Adrenal gland (tissue), 12 donors: ENCODE measurements around the gene SOS1. TPM values are rescaled to one million over a fixed set of nuclear protein-coding genes. Genes with fewer than 3 reads are reported as not detected.

ENCODE experiments used
- DNase-seq, 7 donors: peaks; one replicate each; pipeline ENCODE4 v3.0.0-alpha.2; 2019 to 2020
- H3K27ac ChIP-seq, 5 donors: fragments of 200-600 bp; sonication (generic) in 4 of 5; 1 replicate in 3 of 5; 2 replicates in 2 of 5; pipeline versions ENCODE4 v1.5.1 to v1.8.0; 2016 to 2020; ENCODE audit warnings: mild to moderate bottlenecking in 1 of 5
- H3K27me3 ChIP-seq: fragments of 200-600 bp; 2 replicates; pipeline ENCODE4 v1.8.0; 2021
- H3K36me3 ChIP-seq, 2 donors: fragments of 200-600 bp; replicated peaks in 1 of 2; 1 replicate in 1 of 2; 2 replicates in 1 of 2; pipeline versions ENCODE4 v1.5.1 to v1.8.0; 2018 to 2022
- H3K4me1 ChIP-seq, 2 donors: fragments of 200-600 bp; replicated peaks in 1 of 2; 1 replicate in 1 of 2; 2 replicates in 1 of 2; pipeline versions ENCODE4 v1.5.1 to v1.8.0; 2018 to 2021
- H3K4me3 ChIP-seq, 4 donors: fragments of 200-600 bp; sonication (generic) in 3 of 4; one replicate each; pipeline ENCODE4 v1.5.1; 2016 to 2018
- H3K9me3 ChIP-seq, 3 donors: fragments of 200-600 bp; sonication (generic) in 1 of 3; replicated peaks in 1 of 3; 1 replicate in 2 of 3; 2 replicates in 1 of 3; pipeline versions ENCODE4 v1.5.1 to v1.8.0; 2016 to 2021
- CTCF ChIP-seq, 6 experiments: fragments of 450-650 bp in 4 of 6; fragments of 200-600 bp in 2 of 6; sonication (generic) in 1 of 6; IDR thresholded peaks; 1 replicate in 5 of 6; 2 replicates in 1 of 6; pipeline versions ENCODE4 v1.5.1 to v1.8.0; 2016 to 2021; ENCODE audit warnings: antibody characterized with exemption in 6 of 6, mild to moderate bottlenecking in 2 of 6, moderate library complexity in 1 of 6
- POLR2A ChIP-seq, 2 donors: fragments of 450-650 bp; IDR thresholded peaks; one replicate each; pipeline ENCODE4 v1.6.1; 2017; ENCODE audit warnings: antibody characterized with exemption in 2 of 2, mild to moderate bottlenecking in 2 of 2, moderate library complexity in 1 of 2
- WGBS, 4 donors: extraction: QIAGEN DNeasy Blood & Tissue Kit in 2 of 4; methylation state at CpG; one replicate each; pipeline versions ENCODE4 v1.1.5 to v1.1.7; 2013 to 2017; 5-methylcytosine and 5-hydroxymethylcytosine counted together
- intact Hi-C, 2 donors: fragments of 100-400 bp; cut with DNase I; formaldehyde crosslinking; loops; one replicate each; pipeline versions ENCODE4 v1.14.1 to v1.15.0; 2022 to 2023
- polyA plus RNA-seq, 3 donors: library from polyadenylated mRNA; stranded (reverse); fragments of 200-250 nt in 2 of 3; fragments of 350-450 nt in 1 of 3; fragmentation: Illumina TruSeq in 1 of 3; extraction: RNeasy Lipid Tissue Mini Kit (QIAGEN cat#74804) in 1 of 3; gene quantifications; one replicate each; pipeline ENCODE4 v1.2.3, GENCODE V29; 2013 to 2014
- total RNA-seq, 9 donors: library from RNA; depleted of rRNA in 4 of 9; stranded (reverse); fragments of >200 nt in 4 of 9; fragments of 120-200 nt in 1 of 9; fragmentation: NEBNext Ultra II Directional in 1 of 9; extraction: Animal tissue kit (Norgen Biotek cat#: 25700) in 1 of 9; gene quantifications; one replicate each; pipeline versions ENCODE4 v1.1.0 to v1.2.4, GENCODE V29; 2013 to 2023
- donor health status: healthy with polysubstance abuse.
- donor health status: Bipolar disorder and iron deficiency.
- donor health status: DM: yes; HTN: yes; CAD: no.
- donor health status: DM: no; HTN: no; CAD: no.
- donor health status: DM: no; HTN: no; CAD: no.
- donor health status: DM: yes; HTN: yes; CAD: no.

The SOS1 gene
- total and polyA plus RNA-seq, 12 donors = 6.4 to 42.0 (median 26.5) TPM

- TF ChIP-seq POLR2A (IDR thresholded peaks at IDR 0.05) = no peak
- TF ChIP-seq CTCF (IDR thresholded peaks at IDR 0.05) = no peak
- peaks cover 0 to 14% of the 10 kb centered on the region in 2 donors for H3K4me1 ChIP-seq
- intact Hi-C loops = no loop called here
- no peak overlapping the region for H3K27ac ChIP-seq
- no peaks in the 10 kb centered on the region for H3K27me3 ChIP-seq
- 98 to 99% (median 98%) methylated on average over 5 of the region's 5 CpGs for WGBS, 4 donors
- H3K9me3 ChIP-seq = no peaks in the 10 kb centered on the region
- no peak for DNase-seq
- no peaks in the 10 kb centered on the region for H3K36me3 ChIP-seq
- H3K4me3 ChIP-seq = no peak overlapping the region
Measured at GRCh38 chr2:39080152-39080551, 40.7 kb downstream of the SOS1 start.

GRCh38 chr2:39069890-39070465 lies 50.9 kb downstream of the SOS1 start:
- WGBS, 4 donors = 93 to 98% (median 96%) methylated on average over 1 of the region's 1 CpG
- DNase-seq = no peak
- H3K36me3 ChIP-seq = no peaks in the 10 kb centered on the region
- no peaks in the 10 kb centered on the region for H3K27me3 ChIP-seq
- H3K9me3 ChIP-seq = no peaks in the 10 kb centered on the region
- H3K4me1 ChIP-seq = peaks cover 0 to 7% of the 10 kb centered on the region in 2 donors
- no peak overlapping the region for H3K4me3 ChIP-seq
- TF ChIP-seq CTCF (IDR thresholded peaks at IDR 0.05) = no peak
- no peak for TF ChIP-seq POLR2A (IDR thresholded peaks at IDR 0.05)
- intact Hi-C loops = loop anchor here (5.0 to 10.0 kb wide), 2 partner anchors 55 to 157 kb away; partner anchors contain the start of gene SOS1 (in 1 of the 2)
- no peak overlapping the region for H3K27ac ChIP-seq

- Histone ChIP-seq H3K4me1 (peaks cover 0 to 7% of the 10 kb centered on the region in 2 donors), H3K9me3 (no peaks in the 10 kb centered on the region), H3K27ac (no peak overlapping the region), H3K4me3 (no peak overlapping the region), H3K27me3 (no peaks in the 10 kb centered on the region), H3K36me3 (no peaks in the 10 kb centered on the region)
- no peak for DNase-seq
- TF ChIP-seq CTCF (IDR thresholded peaks at IDR 0.05) = no peak
- TF ChIP-seq POLR2A (IDR thresholded peaks at IDR 0.05) = no peak
- WGBS, 4 donors = 74 to 99% (median 82%) methylated on average over 3 of the region's 3 CpGs
- intact Hi-C loops = loop anchor here (5.0 to 10.0 kb wide), 2 partner anchors 56 to 158 kb away; partner anchors contain the start of gene SOS1 (in 1 of the 2)
Measured at GRCh38 chr2:39069136-39069515, 51.7 kb downstream of the SOS1 start.

- no peak overlapping the region for H3K4me3 ChIP-seq
- no peaks in the 10 kb centered on the region for H3K27me3 ChIP-seq
- no peak overlapping the region for H3K27ac ChIP-seq
- H3K4me1 ChIP-seq = peaks cover 0 to 7% of the 10 kb centered on the region in 2 donors
- H3K9me3 ChIP-seq = no peaks in the 10 kb centered on the region
- H3K36me3 ChIP-seq = no peaks in the 10 kb centered on the region
- WGBS, 4 donors = 84 to 92% (median 89%) methylated on average over 1 of the region's 1 CpG
- TF ChIP-seq POLR2A (IDR thresholded peaks at IDR 0.05) = no peak
- no peak for TF ChIP-seq CTCF (IDR thresholded peaks at IDR 0.05)
- DNase-seq = no peak
- intact Hi-C loops = loop anchor here (5.0 to 10.0 kb wide), 2 partner anchors 56 to 159 kb away; partner anchors contain the start of gene SOS1 (in 1 of the 2)
Measured at GRCh38 chr2:39068299-39069135, 52.3 kb downstream of the SOS1 start.
